CD4-positive, alpha-beta T cell (primary cell): ENCODE data around the gene IFI27L1. TPM values are rescaled to one million over a fixed set of nuclear protein-coding genes. Genes with fewer than 3 reads are reported as not detected.

Experiments used
- ATAC-seq: fragments of 200-7000 bp; cut with Tn5 transposase; one replicate; pipeline ENCODE4 v1.10.0; 2022; ENCODE audit warnings: mild to moderate bottlenecking; ENCODE audit not compliant: poor library complexity
- CTCF ChIA-PET: fragments of 350-600 bp; sonication (Branson Sonifier 250); formaldehyde crosslinking; loops from one replicate; lab custom pipeline; 2021; ENCODE audit warnings: antibody characterized with exemption, inconsistent platforms; lab: Charles Lee
- POLR2A ChIA-PET: fragments of 350-600 bp; sonication (Branson Sonifier 250); formaldehyde crosslinking; loops from one replicate; lab custom pipeline; 2021; ENCODE audit warnings: antibody characterized with exemption, inconsistent platforms; lab: Charles Lee
- DNase-seq, 14 experiments: peaks; one replicate each; pipeline ENCODE4 v3.0.0-alpha.2; 2013 to 2020; ENCODE audit warnings: mixed read lengths in 2 of 14
- H3K27ac ChIP-seq, 2 donors: one replicate each; pipeline versions ENCODE4 v1.5.1 to v1.7.0; 2013; ENCODE audit warnings: low read length in 2 of 2, low read depth in 1 of 2, mild to moderate bottlenecking in 1 of 2
- H3K27me3 ChIP-seq, 2 experiments: 1 replicate in 1 of 2; 2 replicates in 1 of 2; pipeline versions ENCODE4 v1.6.1 to v1.7.0; 2013; ENCODE audit warnings: low read length in 2 of 2, control low read depth in 1 of 2, mild to moderate bottlenecking in 1 of 2, moderate library complexity in 1 of 2; ENCODE audit not compliant: insufficient read depth in 2 of 2, control insufficient read depth in 1 of 2
- H3K36me3 ChIP-seq: one replicate; pipeline ENCODE4 v1.6.1; 2013; ENCODE audit warnings: low read length, control low read depth; ENCODE audit not compliant: insufficient read depth
- H3K4me1 ChIP-seq: one replicate; pipeline ENCODE4 v1.6.1; 2013; ENCODE audit warnings: low read length, control low read depth; ENCODE audit not compliant: insufficient read depth
- H3K4me3 ChIP-seq: one replicate; pipeline ENCODE4 v1.5.1; 2013; ENCODE audit warnings: mild to moderate bottlenecking, low read length, moderate library complexity
- H3K9me3 ChIP-seq, 2 experiments: 1 replicate in 1 of 2; 2 replicates in 1 of 2; pipeline versions ENCODE4 v1.6.1 to v1.7.0; 2013; ENCODE audit warnings: low read length in 2 of 2, mild to moderate bottlenecking in 2 of 2, control low read depth in 1 of 2, moderate library complexity in 1 of 2; ENCODE audit not compliant: control insufficient read depth in 1 of 2, insufficient read depth in 1 of 2
- H3K27ac Mint-ChIP-seq: one replicate; pipeline ENCODE4 v1.8.0; 2020; ENCODE audit warnings: mixed read lengths
- H3K27me3 Mint-ChIP-seq: one replicate; pipeline ENCODE4 v1.8.0; 2021; ENCODE audit warnings: mixed read lengths
- H3K36me3 Mint-ChIP-seq: one replicate; pipeline ENCODE4 v1.8.0; 2021; ENCODE audit warnings: low read depth, mixed read lengths
- H3K4me1 Mint-ChIP-seq: one replicate; pipeline ENCODE4 v1.8.0; 2021; ENCODE audit warnings: low read depth, mixed read lengths
- H3K4me3 Mint-ChIP-seq: one replicate; pipeline ENCODE4 v1.8.0; 2020; ENCODE audit warnings: mild to moderate bottlenecking, mixed read lengths
- H3K9me3 Mint-ChIP-seq: one replicate; pipeline ENCODE4 v1.8.0; 2020; ENCODE audit warnings: mixed read lengths
- intact Hi-C, 2 experiments: fragments of 100-400 bp; cut with DNase I in 1 of 2; cut with micrococcal nuclease in 1 of 2; formaldehyde crosslinking; loops; one replicate each; pipeline versions ENCODE4 v1.15.1 to v1.9.0; 2023 to 2025; cut with DNase I, micrococcal nuclease
- total RNA-seq, 174 experiments: library from RNA in 2 of 174; stranded (reverse) in 2 of 174; gene quantifications; one replicate each; pipeline ENCODE4 v1.2.3 and lab custom pipeline; 2021 to 2026
- TF ChIP-seq, protein P1 (sequence below): fragments of 200-600 bp; IDR thresholded peaks from one replicate; pipeline ENCODE4 v1.8.0; 2022; ENCODE audit warnings: antibody characterized with exemption, mild to moderate bottlenecking

IFI27L1 gene
- total RNA-seq, 2 experiments from 2014 or later, result 14.1 to 14.3 TPM

DNA sequence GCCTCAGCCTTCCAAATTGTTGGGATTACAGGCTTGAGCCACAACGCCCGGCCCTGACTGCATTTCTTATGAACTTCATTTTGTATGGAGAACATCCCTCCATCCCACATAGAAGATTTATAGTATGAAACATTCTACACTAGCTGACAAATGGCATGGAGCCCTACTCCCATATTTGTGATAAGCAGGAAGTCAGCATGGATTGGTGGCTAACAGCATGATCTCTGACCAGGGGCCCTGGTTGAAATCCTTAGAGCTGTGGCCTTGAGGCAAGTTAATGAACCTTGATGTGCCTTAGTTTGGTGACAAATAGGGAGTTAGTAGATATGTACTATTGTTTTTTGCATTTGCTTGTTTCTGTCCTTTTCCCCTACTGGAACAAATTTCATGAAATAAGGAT lies 12.3 kb downstream of the IFI27L1 start:
- Mint-ChIP-seq H3K9me3 (no peaks in the 10 kb centered on the region), H3K36me3 (no peaks in the 10 kb centered on the region), H3K27ac (no peak overlapping the region), H3K27me3 (no peaks in the 10 kb centered on the region), H3K4me3 (no peak overlapping the region), H3K4me1 (no peaks in the 10 kb centered on the region)
- Histone ChIP-seq H3K4me1 (no peaks in the 10 kb centered on the region), H3K4me3 (no peak overlapping the region), H3K9me3 (no peaks in the 10 kb centered on the region), H3K27ac (no peak overlapping the region), H3K27me3 (no peaks in the 10 kb centered on the region), H3K36me3 (no peaks in the 10 kb centered on the region)
- ATAC-seq, result no peak
- DNase-seq, result no peak
- ChIA-PET POLR2A (no interaction called here), CTCF (no interaction called here)
- TF ChIP-seq, protein P1, sequence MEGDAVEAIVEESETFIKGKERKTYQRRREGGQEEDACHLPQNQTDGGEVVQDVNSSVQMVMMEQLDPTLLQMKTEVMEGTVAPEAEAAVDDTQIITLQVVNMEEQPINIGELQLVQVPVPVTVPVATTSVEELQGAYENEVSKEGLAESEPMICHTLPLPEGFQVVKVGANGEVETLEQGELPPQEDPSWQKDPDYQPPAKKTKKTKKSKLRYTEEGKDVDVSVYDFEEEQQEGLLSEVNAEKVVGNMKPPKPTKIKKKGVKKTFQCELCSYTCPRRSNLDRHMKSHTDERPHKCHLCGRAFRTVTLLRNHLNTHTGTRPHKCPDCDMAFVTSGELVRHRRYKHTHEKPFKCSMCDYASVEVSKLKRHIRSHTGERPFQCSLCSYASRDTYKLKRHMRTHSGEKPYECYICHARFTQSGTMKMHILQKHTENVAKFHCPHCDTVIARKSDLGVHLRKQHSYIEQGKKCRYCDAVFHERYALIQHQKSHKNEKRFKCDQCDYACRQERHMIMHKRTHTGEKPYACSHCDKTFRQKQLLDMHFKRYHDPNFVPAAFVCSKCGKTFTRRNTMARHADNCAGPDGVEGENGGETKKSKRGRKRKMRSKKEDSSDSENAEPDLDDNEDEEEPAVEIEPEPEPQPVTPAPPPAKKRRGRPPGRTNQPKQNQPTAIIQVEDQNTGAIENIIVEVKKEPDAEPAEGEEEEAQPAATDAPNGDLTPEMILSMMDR, result no peak
- intact Hi-C loops, result no loop called here

DNA sequence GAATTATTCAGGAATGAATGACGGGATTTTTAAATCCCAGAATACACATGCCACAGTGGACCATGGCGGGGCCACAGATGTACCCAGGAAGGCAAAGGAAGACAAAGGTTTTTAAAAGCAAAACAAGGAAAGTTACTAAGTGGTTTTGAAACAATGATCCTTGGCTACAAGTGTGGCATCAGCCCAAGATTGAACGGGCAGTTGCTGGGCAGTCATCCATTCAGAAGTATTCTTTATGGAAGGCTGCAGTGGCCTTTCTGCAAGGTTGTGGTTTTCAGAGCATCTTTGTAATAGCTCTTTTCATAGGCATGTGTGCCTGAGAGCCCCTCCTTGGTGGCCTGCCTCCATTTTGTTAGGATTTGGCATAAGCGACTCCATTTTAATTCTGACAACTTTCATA lies 16.0 kb downstream of the IFI27L1 start:
- ATAC-seq, result no peak
- no peaks in the 10 kb centered on the region for H3K9me3 Mint-ChIP-seq
- no peaks in the 10 kb centered on the region for H3K27me3 Mint-ChIP-seq
- intact Hi-C loops, result no loop called here
- H3K36me3 Mint-ChIP-seq, result no peaks in the 10 kb centered on the region
- no peaks in the 10 kb centered on the region for H3K4me1 Mint-ChIP-seq
- TF ChIP-seq, protein P1, result no peak
- H3K27ac Mint-ChIP-seq, result no peak overlapping the region
- no peak for DNase-seq
- no peaks in the 10 kb centered on the region for H3K36me3 ChIP-seq
- no peaks in the 10 kb centered on the region for H3K4me1 ChIP-seq
- ChIA-PET CTCF (no interaction called here), POLR2A (no interaction called here)
- no peak overlapping the region for H3K27ac ChIP-seq
- H3K4me3 Mint-ChIP-seq, result no peak overlapping the region
- no peaks in the 10 kb centered on the region for H3K9me3 ChIP-seq
- H3K27me3 ChIP-seq, result no peaks in the 10 kb centered on the region
- H3K4me3 ChIP-seq, result no peak overlapping the region

DNA sequence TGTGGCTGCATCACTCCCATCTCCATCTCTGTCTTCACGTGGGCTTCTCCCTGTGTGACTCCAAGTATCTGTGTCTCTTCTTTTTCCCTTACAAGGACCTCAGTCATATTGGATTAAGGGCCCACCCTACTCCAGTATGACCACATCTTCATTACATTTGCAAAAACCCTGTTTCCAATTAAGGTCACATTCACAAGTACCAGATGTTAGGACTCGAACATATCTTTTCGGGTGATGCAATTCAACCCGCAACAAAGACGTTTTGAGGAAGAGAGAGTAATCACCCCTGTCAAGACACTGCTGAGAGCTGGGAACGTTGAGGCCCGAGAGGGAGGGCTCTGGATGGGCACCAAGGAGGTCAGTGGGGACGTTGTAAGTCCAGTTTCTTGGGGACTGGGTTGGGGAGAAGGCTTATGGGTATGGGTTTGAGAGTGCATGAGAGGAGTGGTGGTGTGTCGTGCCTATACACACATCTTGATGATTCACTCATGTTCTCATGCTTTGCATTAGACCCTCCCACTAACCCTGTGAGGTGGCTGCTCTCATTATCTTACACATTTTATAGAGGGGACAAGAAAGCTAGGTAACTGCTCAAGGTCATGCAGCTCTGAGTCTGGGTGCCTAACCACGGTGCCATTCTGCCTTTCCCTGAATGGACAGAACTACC lies 17.3 kb downstream of the IFI27L1 start:
- no peak overlapping the region for H3K4me3 Mint-ChIP-seq
- no peaks in the 10 kb centered on the region for H3K4me1 Mint-ChIP-seq
- Histone ChIP-seq H3K4me1 (no peaks in the 10 kb centered on the region), H3K36me3 (no peaks in the 10 kb centered on the region), H3K27ac (no peak overlapping the region), H3K27me3 (no peaks in the 10 kb centered on the region), H3K4me3 (no peak overlapping the region), H3K9me3 (no peaks in the 10 kb centered on the region)
- H3K36me3 Mint-ChIP-seq, result no peaks in the 10 kb centered on the region
- H3K27me3 Mint-ChIP-seq, result no peaks in the 10 kb centered on the region
- intact Hi-C loops, result no loop called here
- no peaks in the 10 kb centered on the region for H3K9me3 Mint-ChIP-seq
- POLR2A ChIA-PET, result no interaction called here
- CTCF ChIA-PET, result no interaction called here
- TF ChIP-seq, protein P1, result no peak
- DNase-seq (no peak), ATAC-seq (no peak)
- H3K27ac Mint-ChIP-seq, result no peak overlapping the region
